GM10266 (cell line): ENCODE measurements around the gene SLC8A2.
"Not testable (repeated sequence)": the region's sequence is repeated elsewhere in the genome, so short reads cannot be mapped to it uniquely, and the experiment has no call there.

Experiments
- DNase-seq: peaks from one replicate; pipeline ENCODE4 v3.0.0; 2012; ENCODE audit errors: extremely low spot score
- TF ChIP-seq, protein P1 (sequence below): IDR thresholded peaks from 2 replicates; pipeline ENCODE4 v1.5.1; 2012; ENCODE audit warnings: mild to moderate bottlenecking, low read depth; ENCODE audit not compliant: control insufficient read depth, insufficient read depth; ENCODE audit errors: missing control alignments

SLC8A2 gene

DNA sequence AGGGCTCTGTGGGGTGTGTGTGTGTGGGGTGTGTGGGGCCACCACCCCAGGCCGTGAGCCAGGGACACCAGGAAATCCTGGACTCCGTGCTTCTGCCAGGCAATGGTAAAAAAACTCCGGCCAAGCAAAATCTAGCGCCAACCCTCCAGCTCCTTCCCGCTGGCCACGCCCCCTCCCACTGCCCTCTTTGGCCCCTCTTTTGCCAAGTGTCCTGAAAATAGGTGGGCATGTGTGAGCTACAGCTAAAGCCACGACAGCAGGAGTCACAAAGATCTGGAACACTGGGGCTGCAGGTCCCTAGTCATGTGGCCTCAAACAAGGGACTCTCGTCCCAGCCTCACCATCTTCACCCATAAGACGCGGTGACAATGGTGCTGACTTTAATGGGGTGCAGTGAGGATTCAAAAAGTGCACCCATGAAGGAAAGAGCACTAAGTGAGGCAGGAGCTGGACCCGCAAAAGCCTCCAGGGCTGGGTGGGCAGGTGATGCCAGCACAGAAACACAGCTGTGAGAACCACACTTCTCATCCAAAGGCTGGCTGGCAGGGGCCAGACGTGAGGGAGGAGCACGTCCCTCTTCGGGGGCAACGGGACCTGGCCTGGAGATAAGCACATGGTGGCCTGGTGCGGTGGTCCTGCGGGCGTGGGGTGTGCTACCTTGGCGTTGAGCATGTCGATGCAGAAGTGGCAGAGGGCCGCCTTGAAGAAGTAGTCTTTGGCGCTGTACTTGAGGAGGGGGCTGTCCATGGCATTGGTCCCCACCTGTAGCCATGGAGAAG lies 19.9 kb upstream of the SLC8A2 start:
- no peak for DNase-seq
- TF ChIP-seq, protein P1, sequence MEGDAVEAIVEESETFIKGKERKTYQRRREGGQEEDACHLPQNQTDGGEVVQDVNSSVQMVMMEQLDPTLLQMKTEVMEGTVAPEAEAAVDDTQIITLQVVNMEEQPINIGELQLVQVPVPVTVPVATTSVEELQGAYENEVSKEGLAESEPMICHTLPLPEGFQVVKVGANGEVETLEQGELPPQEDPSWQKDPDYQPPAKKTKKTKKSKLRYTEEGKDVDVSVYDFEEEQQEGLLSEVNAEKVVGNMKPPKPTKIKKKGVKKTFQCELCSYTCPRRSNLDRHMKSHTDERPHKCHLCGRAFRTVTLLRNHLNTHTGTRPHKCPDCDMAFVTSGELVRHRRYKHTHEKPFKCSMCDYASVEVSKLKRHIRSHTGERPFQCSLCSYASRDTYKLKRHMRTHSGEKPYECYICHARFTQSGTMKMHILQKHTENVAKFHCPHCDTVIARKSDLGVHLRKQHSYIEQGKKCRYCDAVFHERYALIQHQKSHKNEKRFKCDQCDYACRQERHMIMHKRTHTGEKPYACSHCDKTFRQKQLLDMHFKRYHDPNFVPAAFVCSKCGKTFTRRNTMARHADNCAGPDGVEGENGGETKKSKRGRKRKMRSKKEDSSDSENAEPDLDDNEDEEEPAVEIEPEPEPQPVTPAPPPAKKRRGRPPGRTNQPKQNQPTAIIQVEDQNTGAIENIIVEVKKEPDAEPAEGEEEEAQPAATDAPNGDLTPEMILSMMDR = no peak

GRCh38 chr19:47490847-47491246 lies 19.2 kb upstream of the SLC8A2 start:
- TF ChIP-seq, protein P1 = no peak
- no peak for DNase-seq

GRCh38 chr19:47490031-47490430 lies 18.3 kb upstream of the SLC8A2 start:
- TF ChIP-seq, protein P1 = no peak
- DNase-seq = no peak

- TF ChIP-seq, protein P1 = no peak
- no peak for DNase-seq
Measured at GRCh38 chr19:47489072-47489914, 17.6 kb upstream of the SLC8A2 start.

DNA sequence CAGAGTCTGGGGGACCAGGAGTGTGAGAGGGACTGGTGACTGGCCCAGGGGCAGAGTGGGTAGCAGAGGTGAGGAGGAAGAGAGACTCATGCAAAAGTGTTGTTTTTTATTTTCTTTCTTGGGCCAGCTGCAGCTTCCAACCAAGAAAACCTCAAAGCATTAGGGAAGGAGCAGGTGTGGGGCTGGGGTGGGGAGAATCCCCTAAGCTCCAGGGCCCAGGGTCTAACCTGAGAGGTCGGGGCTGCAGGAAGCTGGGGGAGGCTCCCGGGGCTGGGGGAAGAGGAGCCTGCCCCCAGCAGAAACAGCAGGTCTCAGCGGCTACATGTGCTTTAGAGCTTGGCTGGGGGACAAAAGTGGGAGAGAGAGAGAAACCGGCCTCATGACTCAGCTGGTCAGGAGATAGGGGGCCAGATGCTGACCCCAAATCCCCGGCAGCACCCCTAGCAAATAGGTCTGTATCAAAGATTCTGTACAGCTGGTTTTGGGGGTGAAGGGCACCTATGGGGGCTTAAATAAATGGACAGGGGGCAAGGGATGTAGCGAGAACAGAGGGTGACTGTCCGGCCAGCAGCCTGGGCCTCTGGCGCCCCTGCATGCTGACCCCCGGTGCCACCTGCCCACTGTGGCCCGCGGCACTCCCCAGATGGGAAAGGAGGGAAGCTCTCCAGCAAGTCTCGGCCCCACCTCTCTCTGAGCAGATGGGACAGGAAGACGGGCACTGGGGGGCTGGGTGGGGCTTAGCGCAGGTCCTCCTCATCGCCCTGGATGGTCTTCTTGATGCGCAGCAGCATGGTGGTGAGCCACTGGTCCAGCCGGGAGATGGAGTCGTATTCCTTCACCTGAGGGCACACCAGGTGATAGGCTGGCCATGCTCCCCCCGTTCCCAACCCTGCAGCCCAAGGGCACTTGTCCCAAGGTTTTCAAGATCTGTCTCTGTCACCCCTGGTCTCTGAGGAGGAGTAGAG lies 16.1 kb upstream of the SLC8A2 start:
- TF ChIP-seq, protein P1 = no peak
- DNase-seq = peak; percentile 54

- TF ChIP-seq, protein P1 = no peak
- no peak for DNase-seq
Measured at GRCh38 chr19:47486900-47487299, 15.2 kb upstream of the SLC8A2 start.

GRCh38 chr19:47486220-47486619 lies 14.5 kb upstream of the SLC8A2 start:
- not testable (repeated sequence) for DNase-seq
